Measurements from ENCODE around the gene MDH1B. TPM values are rescaled to one million over a fixed set of nuclear protein-coding genes. Genes with fewer than 3 reads are reported as not detected.

The MDH1B gene
- total RNA-seq, 1 experiment from 2014 or later = 1.9 TPM

- CTCF ChIA-PET = no interaction called here
- no peaks in the 10 kb centered on the region for H3K27me3 Mint-ChIP-seq (ENCODE audit: low read depth)
- no peak overlapping the region for H3K27ac Mint-ChIP-seq
- no peaks in the 10 kb centered on the region for H3K9me3 Mint-ChIP-seq
- H3K4me1 Mint-ChIP-seq = 0 out of 2 replicates have a peak, but pooled peaks cover 3% of the 10 kb centered on the region
- DNase-seq (ENCODE audit: low spot score) (no peak), ATAC-seq (no peak)
- no peaks in the 10 kb centered on the region for H3K36me3 Mint-ChIP-seq
- TF ChIP-seq NR3C1 (CRISPR knock-in tag; conservative IDR thresholded peaks at IDR 0.05; ENCODE audit: low read depth) (no peak), ZNF425 (CRISPR knock-in tag; conservative IDR thresholded peaks at IDR 0.05) (no peak), GABPB1 (CRISPR knock-in tag; IDR thresholded peaks at IDR 0.05) (no peak), PRRX2 (CRISPR knock-in tag; IDR thresholded peaks at IDR 0.05) (no peak), ZNF232 (CRISPR knock-in tag; IDR thresholded peaks at IDR 0.05) (no peak), ATF2 (CRISPR knock-in tag; IDR thresholded peaks at IDR 0.05; ENCODE audit: borderline replicate concordance, low read depth) (no peak), ZNF263 (CRISPR knock-in tag; IDR thresholded peaks at IDR 0.05; ENCODE audit: low read depth) (no peak), NFATC4 (CRISPR knock-in tag; IDR thresholded peaks at IDR 0.05) (no peak), MYBL2 (CRISPR knock-in tag; IDR thresholded peaks at IDR 0.05) (no peak), ZNF121 (CRISPR knock-in tag; IDR thresholded peaks at IDR 0.05) (no peak), MXD4 (CRISPR knock-in tag; IDR thresholded peaks at IDR 0.05; ENCODE audit: borderline replicate concordance) (no peak), ZBTB43 (CRISPR knock-in tag; IDR thresholded peaks at IDR 0.05) (no peak), TEAD4 (CRISPR knock-in tag; IDR thresholded peaks at IDR 0.05) (no peak), E2F1 (CRISPR knock-in tag; IDR thresholded peaks at IDR 0.05) (no peak), NFYB (CRISPR knock-in tag; conservative IDR thresholded peaks at IDR 0.05; ENCODE audit: low read depth) (no peak), JAZF1 (CRISPR knock-in tag; IDR thresholded peaks at IDR 0.05) (no peak)
- no peak overlapping the region for H3K4me3 Mint-ChIP-seq
- POLR2A ChIA-PET = no interaction called here
Measured at GRCh38 chr2:206707164-206707701, 57.9 kb downstream of the MDH1B start.

- Mint-ChIP-seq H3K27me3 (ENCODE audit: low read depth) (no peaks in the 10 kb centered on the region; the same call in 1 of the 2 replicates), H3K27ac (no peak overlapping the region), H3K4me1 (0 out of 2 replicates have a peak, but pooled peaks cover 3% of the 10 kb centered on the region), H3K4me3 (no peak overlapping the region), H3K9me3 (no peaks in the 10 kb centered on the region), H3K36me3 (no peaks in the 10 kb centered on the region)
- ChIA-PET POLR2A (no interaction called here), CTCF (no interaction called here)
- TF ChIP-seq TEAD1 (CRISPR knock-in tag; IDR thresholded peaks at IDR 0.05) = no peak
- no peak for TF ChIP-seq ZNF317 (CRISPR knock-in tag; IDR thresholded peaks at IDR 0.05; ENCODE audit: borderline replicate concordance, low read depth)
- TF ChIP-seq ARID4B (CRISPR knock-in tag; IDR thresholded peaks at IDR 0.05; ENCODE audit: borderline replicate concordance) = no peak
- no peak for TF ChIP-seq ZBTB21 (CRISPR knock-in tag; IDR thresholded peaks at IDR 0.05; ENCODE audit: borderline replicate concordance)
- TF ChIP-seq FOXJ3 (CRISPR knock-in tag; IDR thresholded peaks at IDR 0.05; ENCODE audit: borderline replicate concordance) = no peak
- no peak for TF ChIP-seq ZNF263 (CRISPR knock-in tag; IDR thresholded peaks at IDR 0.05; ENCODE audit: low read depth)
- no peak for TF ChIP-seq MAX (CRISPR knock-in tag; IDR thresholded peaks at IDR 0.05)
- ATAC-seq = no peak
- no peak for DNase-seq (ENCODE audit: low spot score)
Measured at GRCh38 chr2:206701952-206702605, 63.0 kb downstream of the MDH1B start.
